ENCODE results near the gene CASP8AP2.
"Not testable (repeated sequence)": the region's sequence is repeated elsewhere in the genome, so short reads cannot be mapped to it uniquely, and the experiment has no call there.

The CASP8AP2 gene

GRCh38 chr6:89826029-89826528, 3.6 kb upstream of the CASP8AP2 start:
- no peak for DNase-seq

- not testable (repeated sequence) for DNase-seq
Measured at GRCh38 chr6:89828475-89828987, 1.1 kb upstream of the CASP8AP2 start.

- peak; percentile 89 for DNase-seq
Measured at GRCh38 chr6:89828988-89829471, 650 bp upstream of the CASP8AP2 start.

GRCh38 chr6:89830170-89830809, 610 bp downstream of the CASP8AP2 start:
- peak; percentile 53 for DNase-seq

GRCh38 chr6:89834884-89835792, 5.5 kb downstream of the CASP8AP2 start:
- no peak for DNase-seq

DNA sequence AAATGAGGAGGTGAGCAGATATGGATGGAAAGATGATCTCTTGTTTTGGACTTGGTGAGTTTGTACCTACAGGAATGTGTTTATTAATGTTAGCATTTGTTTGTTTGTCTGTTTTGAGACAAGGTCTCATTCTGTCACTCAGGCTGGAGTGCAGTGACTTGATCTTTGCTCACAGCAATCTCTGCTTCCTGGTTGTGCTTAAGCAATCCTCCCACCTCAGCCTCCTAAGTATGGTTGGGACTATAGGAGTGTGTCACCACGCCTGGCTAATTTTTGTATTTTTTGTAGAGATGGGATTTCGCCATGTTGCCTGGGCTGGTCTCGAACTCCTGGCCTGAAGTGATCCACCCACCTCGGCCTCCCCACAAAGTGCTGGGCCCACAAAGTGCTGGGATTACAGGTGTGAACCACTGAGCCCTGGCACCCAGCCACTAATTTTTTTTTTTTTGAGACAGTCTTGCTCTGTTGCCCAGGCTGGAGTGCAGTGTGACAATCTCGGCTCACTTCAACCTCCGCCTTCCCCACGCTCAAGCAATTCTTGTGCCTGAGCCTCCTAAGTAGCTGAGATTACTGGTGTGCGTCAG, 7.1 kb downstream of the CASP8AP2 start:
- no peak for DNase-seq

GRCh38 chr6:89840538-89840937, 10.9 kb downstream of the CASP8AP2 start:
- DNase-seq = no peak

DNA sequence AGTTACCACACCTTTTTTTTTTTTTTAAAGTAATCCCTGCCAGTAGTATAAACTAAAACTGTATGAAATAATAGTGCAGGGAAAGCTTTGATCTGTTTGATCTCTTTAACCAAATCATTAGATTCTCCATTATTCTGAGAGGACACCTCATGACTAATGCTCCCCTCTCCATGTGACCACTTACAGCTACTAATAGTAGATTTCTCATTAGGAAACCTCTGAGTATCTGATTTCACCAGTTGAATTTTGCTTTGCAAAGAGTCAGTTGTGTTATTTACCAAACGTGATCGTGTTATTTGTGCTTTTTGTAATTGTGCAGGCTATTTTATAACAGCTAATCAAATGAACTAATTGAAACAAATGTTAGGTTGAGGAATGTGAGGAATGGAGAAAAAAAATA, 12.5 kb downstream of the CASP8AP2 start:
- peak; percentile 22 for DNase-seq

- DNase-seq = peak; percentile 87
Measured at GRCh38 chr6:89843070-89843469, 13.4 kb downstream of the CASP8AP2 start.

GRCh38 chr6:89847513-89847912, 17.8 kb downstream of the CASP8AP2 start:
- not testable (repeated sequence) for DNase-seq

DNA sequence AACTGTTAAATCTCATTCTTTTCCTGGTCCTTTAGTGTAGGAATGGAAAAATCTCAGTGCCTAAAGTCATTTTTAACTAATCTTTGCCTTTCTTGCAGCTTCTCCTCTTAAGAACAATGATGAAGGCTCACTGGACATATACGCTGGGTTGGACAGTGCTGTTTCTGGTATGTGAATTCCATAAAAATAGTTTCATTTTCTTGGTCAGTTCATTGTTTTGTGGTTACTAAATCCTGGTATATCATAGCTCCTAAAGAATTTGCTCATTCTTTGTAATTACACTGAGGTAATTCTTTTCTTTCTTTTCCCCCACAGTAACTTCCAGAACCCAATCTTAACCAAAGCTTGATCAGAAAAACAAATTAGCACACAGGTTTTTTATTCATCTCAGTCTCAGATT, 23.4 kb downstream of the CASP8AP2 start:
- DNase-seq = no peak

DNA sequence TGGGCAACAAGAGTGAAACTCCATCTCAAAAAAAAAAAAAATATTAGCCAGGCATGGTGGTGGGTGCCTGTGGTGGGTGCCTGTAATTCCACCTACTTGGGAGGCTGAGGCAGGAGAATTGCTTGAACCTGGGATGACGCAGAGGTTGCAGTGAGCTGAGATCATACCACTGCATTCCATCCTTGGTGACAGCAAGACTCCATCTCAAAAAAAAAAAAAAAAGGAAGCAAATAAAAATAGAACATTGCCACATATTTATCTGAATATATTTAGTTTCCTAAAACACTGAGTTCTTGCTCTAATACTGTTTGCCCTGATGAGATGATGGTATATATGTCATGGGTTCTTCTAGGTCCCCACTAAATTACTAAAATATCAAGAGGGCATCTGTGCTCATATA, 28.4 kb downstream of the CASP8AP2 start:
- DNase-seq = no peak

DNA sequence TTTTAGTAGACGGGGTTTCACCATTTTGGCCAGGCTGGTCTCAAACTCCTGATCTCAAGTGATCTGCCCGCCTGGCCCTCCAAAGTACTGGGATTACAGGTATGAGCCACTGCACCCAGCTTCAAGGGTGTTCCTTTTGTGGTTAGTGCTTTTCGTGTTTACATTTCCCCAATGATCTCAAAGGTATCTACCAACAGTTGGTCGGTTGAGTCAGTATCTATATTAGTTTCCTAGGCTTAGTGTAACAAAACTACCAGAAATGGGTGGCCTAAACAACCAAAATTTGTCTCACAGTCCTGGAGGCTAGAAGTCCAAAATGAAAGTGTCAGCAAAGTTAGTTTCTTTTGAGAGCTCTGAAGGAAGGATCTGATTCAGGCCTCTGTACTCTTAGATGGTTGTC, 30.1 kb downstream of the CASP8AP2 start:
- DNase-seq = no peak

DNA sequence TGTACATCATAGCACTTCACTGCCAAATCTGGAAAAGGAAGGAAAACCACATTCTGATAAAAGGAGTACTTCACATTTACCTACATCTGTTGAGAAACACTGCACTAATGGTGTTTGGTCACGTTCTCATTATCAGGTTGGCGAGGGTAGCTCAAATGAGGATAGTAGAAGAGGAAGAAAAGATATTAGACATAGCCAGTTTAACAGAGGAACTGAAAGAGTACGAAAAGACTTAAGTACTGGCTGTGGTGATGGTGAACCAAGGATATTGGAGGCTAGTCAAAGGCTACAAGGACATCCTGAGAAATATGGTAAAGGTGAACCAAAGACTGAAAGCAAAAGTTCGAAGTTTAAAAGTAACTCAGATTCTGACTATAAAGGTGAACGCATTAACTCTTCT, 32.6 kb downstream of the CASP8AP2 start:
- DNase-seq = no peak

GRCh38 chr6:89862698-89863097, 33.0 kb downstream of the CASP8AP2 start:
- DNase-seq = no peak

- no peak for DNase-seq
Measured at GRCh38 chr6:89866024-89866678, 36.5 kb downstream of the CASP8AP2 start.

DNA sequence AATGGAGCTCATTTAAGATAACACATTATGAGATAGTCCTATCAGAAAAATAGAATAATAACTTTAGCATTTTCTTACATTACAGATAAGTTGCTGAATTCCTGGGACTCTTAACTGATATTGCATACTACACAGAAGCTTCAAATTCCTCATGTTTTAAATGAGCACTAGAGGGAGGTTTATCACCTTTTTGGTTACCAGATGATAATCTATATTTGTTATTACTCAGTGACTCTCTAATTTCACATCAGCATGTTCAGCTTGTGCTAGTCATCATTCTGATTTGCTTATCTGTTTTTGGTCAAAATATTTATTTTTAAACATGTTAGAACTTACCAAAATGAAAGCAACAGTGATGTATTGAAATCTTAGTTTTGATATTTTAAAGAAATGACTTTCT, 44.0 kb downstream of the CASP8AP2 start:
- DNase-seq = no peak

- DNase-seq = no peak
Measured at GRCh38 chr6:89874438-89874837, 44.8 kb downstream of the CASP8AP2 start.

- no peak for DNase-seq
Measured at GRCh38 chr6:89886378-89887120, 56.9 kb downstream of the CASP8AP2 start.

DNA sequence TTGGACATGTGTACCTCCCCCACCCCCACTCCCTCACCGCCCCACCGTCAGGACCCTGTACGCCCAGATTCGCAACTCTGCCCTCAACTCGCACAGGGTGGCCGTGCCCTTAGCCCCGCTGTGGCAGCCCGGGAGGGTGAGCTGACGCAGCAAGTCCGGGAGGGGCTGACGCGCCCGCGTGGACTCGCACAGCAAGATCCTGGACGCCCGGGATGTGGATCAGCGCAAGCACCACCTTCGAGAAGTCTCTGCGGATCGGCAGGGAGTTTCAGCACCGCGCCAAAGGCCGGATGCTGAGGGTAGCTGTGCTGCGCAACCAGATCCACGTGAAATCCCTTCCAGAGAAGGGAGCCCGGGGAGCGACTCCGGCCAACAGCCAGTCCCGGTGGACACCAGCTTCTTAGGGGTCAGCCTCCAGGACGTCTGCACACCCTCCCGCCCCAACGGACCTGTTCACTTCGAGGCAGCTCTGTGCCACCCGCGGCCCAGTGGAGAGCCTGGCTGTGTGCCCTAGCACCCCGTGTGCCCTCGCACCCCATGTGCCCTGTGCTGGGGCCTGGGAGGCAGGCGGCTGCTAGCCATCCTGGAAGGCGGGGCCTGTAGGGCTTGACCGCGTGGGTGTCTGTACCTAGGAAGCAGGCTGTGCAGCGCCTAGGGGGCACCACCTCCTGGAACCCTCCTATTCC, 57.9 kb downstream of the CASP8AP2 start:
- DNase-seq = no peak

GRCh38 chr6:89888138-89888514, 58.4 kb downstream of the CASP8AP2 start:
- DNase-seq = no peak

Data from DMS79 treated with DMSO at 0.1 percent for 48 hours (cell line).